NCI-H524 (cell line): ENCODE results near the gene APOL4.
"Not testable (repeated sequence)": the region's sequence is repeated elsewhere in the genome, so short reads cannot be mapped to it uniquely, and the experiment has no call there.

Experiments used
- DNase-seq, 2 experiments: peaks; one replicate each; lab custom pipeline; 2025; lab: John Stamatoyannopoulos, UW

Gene APOL4

GRCh38 chr22:36232715-36233401 lies 31.2 kb upstream of the APOL4 start:
- no peak for DNase-seq

GRCh38 chr22:36231051-36231450 lies 29.4 kb upstream of the APOL4 start:
- DNase-seq: not testable (repeated sequence)

- not testable (repeated sequence) for DNase-seq
Measured at GRCh38 chr22:36229649-36230048, 28.0 kb upstream of the APOL4 start.

- DNase-seq: no peak
Measured at GRCh38 chr22:36228944-36229343, 27.3 kb upstream of the APOL4 start.

GRCh38 chr22:36228369-36228768 lies 26.8 kb upstream of the APOL4 start:
- not testable (repeated sequence) for DNase-seq

- no peak for DNase-seq
Measured at GRCh38 chr22:36227806-36228205, 26.2 kb upstream of the APOL4 start.

GRCh38 chr22:36227396-36227795 lies 25.8 kb upstream of the APOL4 start:
- DNase-seq: no peak

- DNase-seq: no peak
Measured at GRCh38 chr22:36226189-36226588, 24.6 kb upstream of the APOL4 start.

- no peak for DNase-seq
Measured at GRCh38 chr22:36225333-36225922, 23.8 kb upstream of the APOL4 start.

GRCh38 chr22:36224245-36224644 lies 22.6 kb upstream of the APOL4 start:
- no peak for DNase-seq

- no peak for DNase-seq
Measured at GRCh38 chr22:36223504-36223903, 21.9 kb upstream of the APOL4 start.

GRCh38 chr22:36222887-36223450 lies 21.4 kb upstream of the APOL4 start:
- no peak for DNase-seq

GRCh38 chr22:36221799-36222751 lies 20.5 kb upstream of the APOL4 start:
- peak in 1 of 2 experiments; percentile 52 for DNase-seq

GRCh38 chr22:36220451-36220921 lies 18.9 kb upstream of the APOL4 start:
- DNase-seq: no peak

GRCh38 chr22:36218648-36219193 lies 17.1 kb upstream of the APOL4 start:
- DNase-seq: no peak

GRCh38 chr22:36215981-36216380 lies 14.4 kb upstream of the APOL4 start:
- DNase-seq: peak in 1 of 2 experiments; percentile 73

GRCh38 chr22:36213586-36213985 lies 12.0 kb upstream of the APOL4 start:
- peak in 1 of 2 experiments; percentile 6 for DNase-seq

- DNase-seq: no peak
Measured at GRCh38 chr22:36212901-36213300, 11.3 kb upstream of the APOL4 start.

- DNase-seq: no peak
Measured at GRCh38 chr22:36211237-36211861, 9.7 kb upstream of the APOL4 start.

- no peak for DNase-seq
Measured at GRCh38 chr22:36210224-36210623, 8.6 kb upstream of the APOL4 start.

GRCh38 chr22:36209488-36209908 lies 7.9 kb upstream of the APOL4 start:
- not testable (repeated sequence) for DNase-seq
